Gastroesophageal sphincter (tissue), 4 donors: ENCODE results near the gene FCRL5. TPM values are rescaled to one million over a fixed set of nuclear protein-coding genes. Genes with fewer than 3 reads are reported as not detected.

Experiments
- ATAC-seq: fragments of 150-250 bp; one replicate; pipeline ENCODE4 v1.9.1; 2016; ENCODE audit warnings: mild to moderate bottlenecking, moderate library complexity
- H3K27ac ChIP-seq, 4 donors: fragments of 200-600 bp; sonication (generic) in 3 of 4; 1 replicate in 3 of 4; 2 replicates in 1 of 4; pipeline ENCODE4 v1.5.1; 2016 to 2019
- H3K27me3 ChIP-seq: fragments of 200-600 bp; sonication (generic); one replicate; pipeline ENCODE4 v1.5.1; 2019
- H3K36me3 ChIP-seq, 2 donors: fragments of 200-600 bp; sonication (generic); one replicate each; pipeline ENCODE4 v1.5.1; 2019; ENCODE audit warnings: control low read depth in 1 of 2
- H3K4me1 ChIP-seq, 3 donors: fragments of 200-600 bp; sonication (generic); 1 replicate in 2 of 3; 2 replicates in 1 of 3; pipeline ENCODE4 v1.5.1; 2016 to 2019; ENCODE audit warnings: control low read depth in 2 of 3
- H3K4me3 ChIP-seq, 2 donors: fragments of 200-600 bp; sonication (generic); one replicate each; pipeline ENCODE4 v1.5.1; 2019; ENCODE audit warnings: mild to moderate bottlenecking in 1 of 2, moderate library complexity in 1 of 2
- H3K9me3 ChIP-seq, 3 donors: fragments of 200-600 bp; sonication (generic); one replicate each; pipeline ENCODE4 v1.5.1; 2017 to 2019; ENCODE audit warnings: control low read depth in 2 of 3
- EP300 ChIP-seq: sonication (generic); formaldehyde crosslinking; IDR thresholded peaks from one replicate; pipeline ENCODE4 v1.6.1; 2017; ENCODE audit warnings: antibody characterized with exemption, mild to moderate bottlenecking
- POLR2A ChIP-seq, 2 donors: fragments of 450-650 bp; IDR thresholded peaks; one replicate each; pipeline ENCODE4 v1.6.1; 2017; ENCODE audit warnings: antibody characterized with exemption in 2 of 2, mild to moderate bottlenecking in 2 of 2, moderate library complexity in 1 of 2
- POLR2AphosphoS5 ChIP-seq: sonication (generic); formaldehyde crosslinking; IDR thresholded peaks from one replicate; pipeline ENCODE4 v1.6.1; 2017; ENCODE audit warnings: antibody characterized with exemption
- WGBS, 2 donors: methylation state at CpG; one replicate each; pipeline ENCODE4 v1.1.5; 2018; ENCODE audit warnings: low coverage in 1 of 2; 5-methylcytosine and 5-hydroxymethylcytosine counted together
- total RNA-seq, 4 donors: library from RNA; depleted of rRNA; stranded (reverse); fragments of >200 nt; gene quantifications; one replicate each; pipeline ENCODE4 v1.1.0, GENCODE V29; 2016
- TF ChIP-seq, protein P1 (sequence below), 4 experiments: fragments of 200-600 bp in 2 of 4; fragments of 450-650 bp in 2 of 4; sonication (generic) in 1 of 4; IDR thresholded peaks; one replicate each; pipeline ENCODE4 v1.5.1; 2017 to 2019; ENCODE audit warnings: antibody characterized with exemption in 4 of 4, mild to moderate bottlenecking in 2 of 4, moderate library complexity in 2 of 4

Gene FCRL5
- total RNA-seq, 4 donors from 2014 or later: 0.05 to 0.13 TPM; not detected in 2

DNA sequence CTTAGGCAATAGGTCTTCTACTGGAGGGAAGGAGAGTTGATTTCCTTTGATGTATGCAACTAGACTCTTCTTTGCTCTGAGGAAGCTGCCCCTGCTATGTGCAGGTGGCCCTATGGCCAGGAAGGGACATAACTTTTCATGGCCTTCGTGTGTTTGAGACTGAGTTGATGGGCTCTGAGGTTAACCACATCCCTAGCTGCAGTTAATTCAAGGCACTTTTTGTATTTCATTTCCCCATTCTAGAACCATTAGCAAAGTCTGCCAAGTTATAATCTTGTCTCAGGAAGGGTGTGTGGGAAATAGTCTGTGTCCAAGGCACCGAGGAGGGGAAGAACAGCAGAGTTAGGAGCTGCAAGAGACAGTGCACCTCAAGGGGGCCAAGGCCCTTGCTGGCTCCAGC is 43.0 kb upstream of the FCRL5 start:
- 60% methylated on average over 1 of the region's 2 CpGs; no CpG with 5 or more reads in 1 of the 2 donors for WGBS, 2 donors
- H3K4me3 ChIP-seq: no peak overlapping the region
- no peaks in the 10 kb centered on the region for H3K36me3 ChIP-seq
- ATAC-seq: no peak
- H3K4me1 ChIP-seq: no peaks in the 10 kb centered on the region
- peaks cover 9% of the 10 kb centered on the region for H3K27me3 ChIP-seq
- no peak overlapping the region for H3K27ac ChIP-seq
- no peak for TF ChIP-seq POLR2AphosphoS5
- TF ChIP-seq EP300: no peak
- TF ChIP-seq, protein P1, sequence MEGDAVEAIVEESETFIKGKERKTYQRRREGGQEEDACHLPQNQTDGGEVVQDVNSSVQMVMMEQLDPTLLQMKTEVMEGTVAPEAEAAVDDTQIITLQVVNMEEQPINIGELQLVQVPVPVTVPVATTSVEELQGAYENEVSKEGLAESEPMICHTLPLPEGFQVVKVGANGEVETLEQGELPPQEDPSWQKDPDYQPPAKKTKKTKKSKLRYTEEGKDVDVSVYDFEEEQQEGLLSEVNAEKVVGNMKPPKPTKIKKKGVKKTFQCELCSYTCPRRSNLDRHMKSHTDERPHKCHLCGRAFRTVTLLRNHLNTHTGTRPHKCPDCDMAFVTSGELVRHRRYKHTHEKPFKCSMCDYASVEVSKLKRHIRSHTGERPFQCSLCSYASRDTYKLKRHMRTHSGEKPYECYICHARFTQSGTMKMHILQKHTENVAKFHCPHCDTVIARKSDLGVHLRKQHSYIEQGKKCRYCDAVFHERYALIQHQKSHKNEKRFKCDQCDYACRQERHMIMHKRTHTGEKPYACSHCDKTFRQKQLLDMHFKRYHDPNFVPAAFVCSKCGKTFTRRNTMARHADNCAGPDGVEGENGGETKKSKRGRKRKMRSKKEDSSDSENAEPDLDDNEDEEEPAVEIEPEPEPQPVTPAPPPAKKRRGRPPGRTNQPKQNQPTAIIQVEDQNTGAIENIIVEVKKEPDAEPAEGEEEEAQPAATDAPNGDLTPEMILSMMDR (IDR thresholded peaks at IDR 0.05): no peak
- no peak for TF ChIP-seq POLR2A (IDR thresholded peaks at IDR 0.05)
- H3K9me3 ChIP-seq: no peaks in the 10 kb centered on the region

DNA sequence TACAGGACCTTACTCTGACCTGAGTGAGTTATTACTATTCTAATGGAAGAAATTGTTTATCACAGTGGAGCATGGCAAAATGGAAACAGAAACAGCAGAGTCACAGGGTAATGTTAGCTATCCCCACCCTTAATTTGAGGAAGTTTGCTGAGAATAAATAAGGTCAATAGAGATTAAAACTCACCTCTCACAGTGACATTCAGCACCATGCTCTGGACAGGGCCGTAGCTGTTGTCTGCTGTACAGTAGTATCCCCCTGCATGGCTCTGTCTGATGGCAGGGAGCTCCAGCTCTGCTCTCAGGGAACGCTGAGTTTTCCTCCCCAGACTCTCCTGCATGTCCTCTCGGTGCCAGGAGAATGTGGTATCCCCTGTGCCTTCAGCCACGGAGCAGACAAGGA is 33.7 kb upstream of the FCRL5 start:
- ATAC-seq: no peak
- H3K4me3 ChIP-seq: no peak overlapping the region
- peaks cover 0 to 8% (median 0%) of the 10 kb centered on the region in 3 donors for H3K9me3 ChIP-seq
- 29% methylated on average over 2 of the region's 4 CpGs; no CpG with 5 or more reads in 1 of the 2 donors for WGBS, 2 donors
- TF ChIP-seq POLR2A (IDR thresholded peaks at IDR 0.05): no peak
- no peak for TF ChIP-seq EP300
- TF ChIP-seq POLR2AphosphoS5: no peak
- TF ChIP-seq, protein P1 (IDR thresholded peaks at IDR 0.05): no peak
- no peak overlapping the region for H3K27ac ChIP-seq
- no peaks in the 10 kb centered on the region for H3K4me1 ChIP-seq
- peaks cover 50% of the 10 kb centered on the region for H3K27me3 ChIP-seq
- no peaks in the 10 kb centered on the region for H3K36me3 ChIP-seq

DNA sequence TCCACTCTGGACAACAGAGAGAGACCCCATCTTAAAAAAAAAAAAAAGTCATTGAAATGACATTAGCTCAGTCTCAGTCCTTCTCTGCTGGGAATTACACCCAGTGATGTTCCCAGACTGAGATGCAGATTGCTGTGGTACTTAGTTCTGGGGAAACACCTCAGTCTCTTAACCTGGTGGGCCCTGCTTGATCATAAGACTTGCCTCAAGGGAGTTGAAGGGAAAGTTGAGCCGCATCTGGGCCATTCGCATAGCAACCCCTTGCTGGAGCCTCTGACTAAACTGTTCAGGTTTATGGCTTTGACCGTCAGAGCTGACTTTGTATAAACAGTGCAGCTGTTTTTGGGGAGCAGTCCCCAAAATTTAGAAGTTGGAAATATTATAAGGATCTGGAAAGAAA is 32.2 kb upstream of the FCRL5 start:
- Histone ChIP-seq H3K4me3 (no peak overlapping the region), H3K9me3 (peaks cover 0 to 8% (median 0%) of the 10 kb centered on the region in 3 donors), H3K27ac (no peak overlapping the region), H3K36me3 (no peaks in the 10 kb centered on the region), H3K27me3 (peaks cover 48% of the 10 kb centered on the region), H3K4me1 (no peaks in the 10 kb centered on the region)
- no peak for ATAC-seq
- TF ChIP-seq EP300 (no peak), POLR2AphosphoS5 (no peak)
- TF ChIP-seq, protein P1 (IDR thresholded peaks at IDR 0.05): no peak
- 67% methylated on average over 3 of the region's 3 CpGs; no CpG with 5 or more reads in 1 of the 2 donors for WGBS, 2 donors

DNA sequence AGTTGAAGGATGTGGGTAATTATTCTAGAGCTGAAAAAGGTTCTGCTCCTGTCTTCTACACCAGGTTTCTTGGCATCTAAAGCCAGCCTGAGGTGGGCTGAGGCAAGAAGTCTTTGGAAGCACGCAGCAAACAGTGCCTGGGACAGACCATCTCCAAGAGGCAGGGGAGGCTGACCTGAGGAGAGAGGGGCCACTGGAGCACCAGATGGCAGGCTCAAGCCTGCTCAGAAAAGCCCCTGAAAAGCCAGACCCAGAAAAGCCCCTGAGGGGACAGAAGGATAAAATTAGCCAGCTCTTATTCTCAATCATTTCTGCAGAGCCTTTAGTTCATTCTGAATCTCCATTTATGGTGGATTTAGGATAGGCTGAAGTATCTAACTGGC is 28.5 kb upstream of the FCRL5 start:
- H3K27ac ChIP-seq: no peak overlapping the region
- no peaks in the 10 kb centered on the region for H3K36me3 ChIP-seq
- no peaks in the 10 kb centered on the region for H3K4me1 ChIP-seq
- H3K9me3 ChIP-seq: peaks cover 0 to 8% (median 0%) of the 10 kb centered on the region in 3 donors
- TF ChIP-seq EP300 (no peak), POLR2A (IDR thresholded peaks at IDR 0.05) (no peak), POLR2AphosphoS5 (no peak)
- TF ChIP-seq, protein P1 (IDR thresholded peaks at IDR 0.05): no peak
- no peak for ATAC-seq
- peaks cover 24% of the 10 kb centered on the region for H3K27me3 ChIP-seq
- H3K4me3 ChIP-seq: no peak overlapping the region
- 25% methylated on average over 1 of the region's 1 CpG; no CpG with 5 or more reads in 1 of the 2 donors for WGBS, 2 donors

DNA sequence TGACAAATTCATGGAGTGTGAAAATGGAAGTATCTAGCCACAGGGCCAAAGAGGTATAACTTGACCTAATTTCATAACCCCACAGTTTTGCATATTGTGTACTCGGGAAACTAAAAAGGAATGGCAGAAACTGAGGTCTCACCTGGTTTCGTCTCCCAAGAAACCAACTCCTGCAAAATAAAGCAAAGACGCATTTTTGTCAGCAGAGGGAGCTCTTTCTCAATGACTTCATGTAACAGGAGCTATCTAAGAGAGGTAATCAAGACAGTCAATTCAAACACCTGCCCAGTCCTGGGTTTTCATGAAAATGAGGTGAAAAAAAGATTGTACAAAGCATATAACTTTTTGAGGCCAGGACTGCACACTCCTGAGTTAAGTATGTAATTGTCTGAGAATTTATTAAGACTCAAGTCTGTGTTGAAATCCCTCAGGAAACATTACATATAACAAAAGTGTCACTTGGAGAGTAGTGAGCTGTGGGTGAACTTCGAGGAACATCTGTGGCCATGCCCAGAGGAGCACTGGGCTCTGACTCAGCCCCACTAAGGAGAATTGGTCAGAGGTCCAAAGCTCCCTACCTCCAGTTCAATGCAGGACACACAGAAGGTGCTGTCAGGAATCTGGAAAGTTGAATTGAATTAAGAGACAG is 28.0 kb upstream of the FCRL5 start:
- Histone ChIP-seq H3K27me3 (peaks cover 22% of the 10 kb centered on the region), H3K4me1 (no peaks in the 10 kb centered on the region), H3K36me3 (no peaks in the 10 kb centered on the region), H3K27ac (no peak overlapping the region), H3K4me3 (no peak overlapping the region), H3K9me3 (peaks cover 0 to 8% (median 0%) of the 10 kb centered on the region in 3 donors)
- ATAC-seq: no peak
- WGBS, 2 donors: 11 to 17% methylated on average over 4 of the region's 4 CpGs
- TF ChIP-seq EP300: no peak
- TF ChIP-seq, protein P1 (IDR thresholded peaks at IDR 0.05): peak in 3 of 4 experiments; percentile 12 to 64 (median 31)
